Sigmoid colon (tissue), 3 donors: ENCODE results near the gene PSMD13.

Experiments used
- POLR2A ChIP-seq, 2 donors: fragments of 450-650 bp; IDR thresholded peaks; one replicate each; pipeline ENCODE4 v1.6.1; 2016; ENCODE audit warnings: antibody characterized with exemption in 2 of 2, mild to moderate bottlenecking in 2 of 2, moderate library complexity in 2 of 2
- TF ChIP-seq, protein P1 (sequence below), 4 experiments: fragments of 450-650 bp in 3 of 4; fragments of 200-600 bp in 1 of 4; IDR thresholded peaks; one replicate each; pipeline ENCODE4 v1.5.1; 2016 to 2019; ENCODE audit warnings: antibody characterized with exemption in 4 of 4, mild to moderate bottlenecking in 3 of 4, moderate library complexity in 2 of 4

DNA sequence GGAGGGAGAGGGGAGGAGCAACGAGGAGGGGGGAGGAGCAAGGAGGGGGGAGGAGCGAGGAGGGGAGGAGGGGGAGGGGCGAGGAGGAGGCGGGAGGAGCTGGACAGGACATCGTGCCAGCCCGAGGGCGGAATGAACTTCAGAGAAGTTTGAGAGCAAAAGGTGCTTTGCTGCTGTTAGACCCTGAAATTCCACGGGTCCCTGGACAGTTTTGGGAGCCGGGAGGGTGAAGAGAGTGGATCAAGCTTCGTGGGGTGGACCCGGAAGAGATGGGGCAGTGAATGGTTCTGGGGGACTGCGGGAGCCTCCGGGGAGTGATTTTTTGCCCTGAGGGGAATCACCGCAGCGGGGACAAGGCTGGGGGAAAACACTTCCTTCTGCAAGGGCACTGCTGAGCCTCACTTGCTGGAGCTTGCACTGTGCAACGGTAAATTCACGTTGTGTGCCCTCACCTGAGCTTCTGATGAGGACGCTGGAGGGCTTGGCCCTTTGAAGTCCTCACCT lies 30.8 kb downstream of the PSMD13 start:
- TF ChIP-seq POLR2A (IDR thresholded peaks at IDR 0.05): no peak
- TF ChIP-seq, protein P1, sequence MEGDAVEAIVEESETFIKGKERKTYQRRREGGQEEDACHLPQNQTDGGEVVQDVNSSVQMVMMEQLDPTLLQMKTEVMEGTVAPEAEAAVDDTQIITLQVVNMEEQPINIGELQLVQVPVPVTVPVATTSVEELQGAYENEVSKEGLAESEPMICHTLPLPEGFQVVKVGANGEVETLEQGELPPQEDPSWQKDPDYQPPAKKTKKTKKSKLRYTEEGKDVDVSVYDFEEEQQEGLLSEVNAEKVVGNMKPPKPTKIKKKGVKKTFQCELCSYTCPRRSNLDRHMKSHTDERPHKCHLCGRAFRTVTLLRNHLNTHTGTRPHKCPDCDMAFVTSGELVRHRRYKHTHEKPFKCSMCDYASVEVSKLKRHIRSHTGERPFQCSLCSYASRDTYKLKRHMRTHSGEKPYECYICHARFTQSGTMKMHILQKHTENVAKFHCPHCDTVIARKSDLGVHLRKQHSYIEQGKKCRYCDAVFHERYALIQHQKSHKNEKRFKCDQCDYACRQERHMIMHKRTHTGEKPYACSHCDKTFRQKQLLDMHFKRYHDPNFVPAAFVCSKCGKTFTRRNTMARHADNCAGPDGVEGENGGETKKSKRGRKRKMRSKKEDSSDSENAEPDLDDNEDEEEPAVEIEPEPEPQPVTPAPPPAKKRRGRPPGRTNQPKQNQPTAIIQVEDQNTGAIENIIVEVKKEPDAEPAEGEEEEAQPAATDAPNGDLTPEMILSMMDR (IDR thresholded peaks at IDR 0.05): no peak
